ENCODE data around the gene FBXL17.

DNA sequence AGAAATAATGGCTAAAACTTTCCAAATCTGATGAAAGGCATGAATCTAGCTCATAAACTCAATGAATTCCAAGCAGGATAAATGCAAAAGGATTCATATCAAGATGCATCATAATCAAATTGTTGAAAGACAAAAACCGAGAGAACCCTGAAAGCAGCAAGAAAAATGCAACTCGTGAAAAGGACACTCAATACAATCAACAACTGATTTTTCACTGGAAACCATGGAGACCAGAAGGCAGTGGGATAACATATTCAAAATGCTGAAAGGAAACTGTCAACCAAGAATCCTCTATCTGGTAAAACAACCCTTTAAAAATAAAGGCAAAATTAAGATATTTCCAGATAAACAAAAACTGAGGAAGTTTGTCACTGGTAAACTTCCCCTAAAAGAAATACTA lies 9.5 kb downstream of the FBXL17 start:
- no peak for TF ChIP-seq POLR2A (IDR thresholded peaks at IDR 0.05)
- TF ChIP-seq, protein P1, sequence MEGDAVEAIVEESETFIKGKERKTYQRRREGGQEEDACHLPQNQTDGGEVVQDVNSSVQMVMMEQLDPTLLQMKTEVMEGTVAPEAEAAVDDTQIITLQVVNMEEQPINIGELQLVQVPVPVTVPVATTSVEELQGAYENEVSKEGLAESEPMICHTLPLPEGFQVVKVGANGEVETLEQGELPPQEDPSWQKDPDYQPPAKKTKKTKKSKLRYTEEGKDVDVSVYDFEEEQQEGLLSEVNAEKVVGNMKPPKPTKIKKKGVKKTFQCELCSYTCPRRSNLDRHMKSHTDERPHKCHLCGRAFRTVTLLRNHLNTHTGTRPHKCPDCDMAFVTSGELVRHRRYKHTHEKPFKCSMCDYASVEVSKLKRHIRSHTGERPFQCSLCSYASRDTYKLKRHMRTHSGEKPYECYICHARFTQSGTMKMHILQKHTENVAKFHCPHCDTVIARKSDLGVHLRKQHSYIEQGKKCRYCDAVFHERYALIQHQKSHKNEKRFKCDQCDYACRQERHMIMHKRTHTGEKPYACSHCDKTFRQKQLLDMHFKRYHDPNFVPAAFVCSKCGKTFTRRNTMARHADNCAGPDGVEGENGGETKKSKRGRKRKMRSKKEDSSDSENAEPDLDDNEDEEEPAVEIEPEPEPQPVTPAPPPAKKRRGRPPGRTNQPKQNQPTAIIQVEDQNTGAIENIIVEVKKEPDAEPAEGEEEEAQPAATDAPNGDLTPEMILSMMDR (IDR thresholded peaks at IDR 0.05) = no peak
